GM18519 (cell line): Measurements from ENCODE around the gene NDUFS1.
"Not testable (repeated sequence)": the region's sequence is repeated elsewhere in the genome, so short reads cannot be mapped to it uniquely, and the experiment has no call there.

Source experiments
- ATAC-seq: cut with Tn5 transposase; IDR thresholded peaks from one replicate; pipeline ENCODE4 v1.9.1; 2021; ENCODE audit warnings: mild to moderate bottlenecking, moderate library complexity; ENCODE audit not compliant: unreplicated experiment, low FRiP score

NDUFS1 gene

GRCh38 chr2:206159346-206160124 lies at the start of gene NDUFS1, which contains the start of gene EEF1B2:
Gene NDUFS1 (minus strand): TSS chr2:206159444. CDS start chr2:206153678, 5,766 bp downstream.
Gene EEF1B2 (plus strand): TSS chr2:206159895. CDS start chr2:206159980, 85 bp downstream.
- ATAC-seq = peak; percentile 91

- no peak for ATAC-seq
These were observed 49.7 kb upstream of the NDUFS1 start for GRCh38 chr2:206208900-206209299.

- ATAC-seq = not testable (repeated sequence)
These were observed 48.1 kb upstream of the NDUFS1 start for GRCh38 chr2:206207316-206207715.

- ATAC-seq = no peak
These were observed 45.5 kb upstream of the NDUFS1 start for GRCh38 chr2:206204710-206205109.

- no peak for ATAC-seq
These were observed 44.1 kb upstream of the NDUFS1 start for GRCh38 chr2:206203331-206203730.

- no peak for ATAC-seq
These were observed 43.2 kb upstream of the NDUFS1 start for GRCh38 chr2:206202446-206202845.

- ATAC-seq = no peak
These were observed 42.0 kb upstream of the NDUFS1 start for GRCh38 chr2:206201075-206201848.

GRCh38 chr2:206198677-206199076 lies 39.4 kb upstream of the NDUFS1 start:
- ATAC-seq = no peak

GRCh38 chr2:206193671-206194357 lies 34.6 kb upstream of the NDUFS1 start:
- no peak for ATAC-seq

- ATAC-seq = no peak
These were observed 32.9 kb upstream of the NDUFS1 start for GRCh38 chr2:206192157-206192556.

- no peak for ATAC-seq
These were observed 31.4 kb upstream of the NDUFS1 start for GRCh38 chr2:206190689-206191088.

- no peak for ATAC-seq
These were observed 30.9 kb upstream of the NDUFS1 start for GRCh38 chr2:206190111-206190510.

- ATAC-seq = no peak
These were observed 30.4 kb upstream of the NDUFS1 start for GRCh38 chr2:206189691-206190090.

GRCh38 chr2:206181526-206181925 lies 22.3 kb upstream of the NDUFS1 start:
- ATAC-seq = not testable (repeated sequence)

- ATAC-seq = no peak
These were observed 17.7 kb upstream of the NDUFS1 start for GRCh38 chr2:206176901-206177300.

- ATAC-seq = no peak
These were observed 16.9 kb upstream of the NDUFS1 start for GRCh38 chr2:206176121-206176520.

GRCh38 chr2:206173147-206173546 lies 13.9 kb upstream of the NDUFS1 start:
- no peak for ATAC-seq

- ATAC-seq = not testable (repeated sequence)
These were observed 12.6 kb upstream of the NDUFS1 start for GRCh38 chr2:206171624-206172397.

- not testable (repeated sequence) for ATAC-seq
These were observed 9.0 kb upstream of the NDUFS1 start for GRCh38 chr2:206168230-206168629.

- no peak for ATAC-seq
These were observed 5.1 kb upstream of the NDUFS1 start for GRCh38 chr2:206164261-206164862.
